Measurements from ENCODE around the gene RASL11A.
"Not testable (repeated sequence)": the region's sequence is repeated elsewhere in the genome, so short reads cannot be mapped to it uniquely, and the experiment has no call there.

RASL11A gene, protein sequence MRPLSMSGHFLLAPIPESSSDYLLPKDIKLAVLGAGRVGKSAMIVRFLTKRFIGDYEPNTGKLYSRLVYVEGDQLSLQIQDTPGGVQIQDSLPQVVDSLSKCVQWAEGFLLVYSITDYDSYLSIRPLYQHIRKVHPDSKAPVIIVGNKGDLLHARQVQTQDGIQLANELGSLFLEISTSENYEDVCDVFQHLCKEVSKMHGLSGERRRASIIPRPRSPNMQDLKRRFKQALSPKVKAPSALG
- total RNA-seq: 0 to 2.2 (median 1.9) reads per million in 4 experiments

DNA sequence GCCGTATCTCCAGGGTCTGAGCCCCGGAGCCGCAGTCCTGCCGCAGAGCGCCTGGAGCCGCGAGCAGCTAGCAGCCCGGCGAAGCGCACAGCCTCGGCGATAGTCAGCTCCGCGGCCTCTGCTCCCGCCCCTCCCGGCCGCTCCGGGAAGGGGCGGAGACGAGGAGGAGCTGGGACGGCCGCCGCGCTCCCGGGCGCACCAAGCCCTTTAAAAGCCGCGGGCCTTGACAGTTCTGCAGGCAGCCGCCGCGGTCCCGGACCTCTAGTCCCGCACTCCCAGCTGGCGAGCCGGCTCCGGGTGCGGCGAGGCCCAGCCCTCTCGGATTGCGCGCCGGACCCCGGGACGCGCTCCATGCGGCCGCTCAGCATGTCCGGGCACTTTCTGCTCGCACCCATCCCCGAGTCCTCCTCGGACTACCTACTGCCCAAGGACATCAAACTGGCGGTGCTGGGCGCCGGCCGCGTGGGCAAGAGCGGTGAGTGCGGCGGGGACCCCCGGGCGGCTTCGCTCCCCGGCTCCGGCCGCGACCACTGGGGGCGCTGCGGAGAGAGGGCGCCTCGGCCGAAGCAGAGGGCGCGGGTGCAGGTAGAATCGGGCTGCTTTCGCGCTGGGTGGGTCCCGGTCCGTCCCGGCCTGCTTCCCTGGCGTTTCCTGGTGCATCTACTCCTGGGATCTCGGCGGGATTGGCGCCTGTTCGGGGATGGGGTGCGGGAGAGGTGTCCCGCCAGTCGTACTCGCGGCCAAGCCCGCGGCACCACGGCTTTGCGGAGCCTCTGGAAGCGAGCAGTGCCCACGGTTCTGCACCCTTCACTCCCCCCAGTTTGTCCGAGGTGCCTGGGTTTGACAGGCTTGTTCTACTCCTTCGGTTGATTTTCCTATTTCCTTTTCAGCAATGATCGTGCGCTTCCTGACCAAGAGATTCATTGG, at the start of gene RASL11A:
Gene RASL11A, plus strand, starts transcription at position 237 of the 927 bp plus-strand sequence. Its CDS starts 115 bp downstream, at position 352.
- peak; percentile 55 for DNase-seq

DNA sequence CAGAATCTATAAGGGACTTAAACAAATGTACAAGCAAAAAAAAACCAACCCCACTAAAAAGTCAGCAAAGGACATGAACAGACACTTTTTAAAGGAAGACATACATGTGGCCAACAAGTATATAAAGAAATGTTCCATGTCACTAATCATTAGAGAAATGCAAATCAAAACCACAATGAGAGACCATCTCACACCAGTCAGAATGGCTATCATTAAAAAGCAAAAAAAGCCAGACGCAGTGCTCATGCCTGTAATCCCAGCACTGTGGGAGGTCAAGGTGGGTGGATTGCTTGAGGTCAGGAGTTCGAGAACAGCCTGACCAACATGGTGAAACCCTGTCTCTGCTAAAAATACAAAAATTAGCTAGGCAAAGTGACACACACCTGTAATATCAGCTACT, 48.5 kb upstream of the RASL11A start:
- DNase-seq: not testable (repeated sequence)

DNA sequence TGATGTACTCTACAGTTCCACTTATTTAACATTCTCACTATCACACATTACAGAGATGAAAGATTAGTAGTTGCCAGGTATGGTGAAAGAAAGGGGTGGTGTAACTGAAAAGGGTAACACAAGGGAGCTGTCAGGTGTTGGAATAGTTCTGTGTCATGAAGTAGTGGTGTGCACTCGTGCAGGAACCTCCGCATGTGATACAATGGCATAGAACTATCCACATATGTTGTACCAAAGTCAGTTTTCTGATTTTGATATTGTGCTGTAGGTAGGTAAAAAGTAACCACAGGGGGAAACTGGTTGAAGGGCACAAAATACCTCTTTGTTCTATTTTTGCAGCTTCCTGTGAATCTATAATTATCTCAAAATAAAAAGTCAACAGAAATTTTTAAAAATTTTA, 43.6 kb upstream of the RASL11A start:
- DNase-seq: no peak

DNA sequence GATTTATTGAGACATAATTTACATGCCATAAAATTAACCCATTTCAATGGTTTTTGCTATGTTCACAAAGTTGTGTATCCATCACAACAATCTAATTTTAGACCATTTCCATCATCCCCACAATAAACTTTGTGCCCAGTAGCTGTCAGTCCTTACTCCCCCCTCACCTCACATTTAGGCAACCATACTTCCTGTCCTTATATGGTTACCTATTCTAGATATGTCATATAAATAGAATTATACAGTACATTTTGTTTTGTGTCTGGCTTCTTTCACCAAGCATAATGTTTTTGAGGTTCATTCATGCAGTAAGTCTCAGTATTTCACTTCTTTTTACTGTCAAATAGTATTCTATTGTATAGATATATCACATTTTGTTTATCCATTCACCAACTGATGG, 42.5 kb upstream of the RASL11A start:
- no peak for DNase-seq

DNA sequence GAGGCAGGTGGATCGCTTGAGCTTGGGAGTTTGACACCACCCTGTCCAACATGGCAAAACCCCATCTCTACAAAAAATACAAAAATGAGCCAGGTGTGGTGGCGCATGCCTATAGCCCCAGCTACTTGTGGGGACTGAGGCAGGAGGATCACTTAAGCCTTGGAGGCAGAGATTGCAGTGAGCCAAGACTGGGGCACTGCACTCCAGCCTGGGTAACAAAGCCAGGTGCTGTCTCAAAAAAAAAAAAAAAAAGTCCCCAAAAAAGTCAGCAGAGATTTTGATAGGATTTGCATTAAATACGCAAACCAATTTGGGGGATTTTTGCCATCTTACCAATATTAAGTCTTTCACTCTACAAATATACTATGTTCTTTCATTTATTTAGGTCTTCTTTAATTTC, 41.0 kb upstream of the RASL11A start:
- no peak for DNase-seq

DNA sequence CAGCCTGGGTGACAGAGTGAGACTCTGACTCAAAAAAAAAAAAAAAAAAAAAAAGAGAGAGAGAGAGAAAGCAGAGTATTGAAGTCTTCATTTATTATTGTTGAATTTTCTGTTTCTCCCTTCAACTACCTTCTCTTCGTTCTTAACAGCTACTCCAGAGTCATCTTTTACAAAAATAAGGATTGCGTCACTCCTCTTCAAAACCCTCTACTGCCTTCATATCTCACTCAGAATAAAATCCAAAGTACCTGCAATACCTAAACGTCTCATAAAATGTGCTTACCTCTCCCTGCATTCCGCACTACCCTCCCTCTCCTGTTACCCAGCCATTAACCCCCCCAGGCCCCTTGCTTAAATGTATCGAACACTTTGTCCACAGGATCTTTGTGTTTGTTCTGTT, 36.7 kb upstream of the RASL11A start:
- DNase-seq: no peak

DNA sequence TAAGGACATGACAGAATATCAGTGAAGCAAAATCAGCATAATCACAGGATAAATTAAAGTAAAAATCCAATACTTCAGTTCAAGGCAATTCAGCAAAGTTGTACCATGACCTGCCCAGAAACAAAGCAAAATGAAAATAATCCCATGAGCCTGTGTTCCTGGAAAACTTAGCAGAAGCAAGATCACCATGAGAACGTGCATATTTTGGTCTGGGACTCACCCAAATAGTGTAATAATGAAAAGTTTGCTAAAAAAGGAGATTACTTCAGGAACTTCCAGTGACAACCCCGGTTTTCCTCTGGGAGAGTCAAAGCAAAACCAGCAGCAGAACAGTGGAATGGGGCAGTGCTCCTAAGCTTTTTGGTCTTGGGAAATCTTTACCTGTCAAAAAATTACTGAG, 34.2 kb upstream of the RASL11A start:
- no peak for DNase-seq

DNA sequence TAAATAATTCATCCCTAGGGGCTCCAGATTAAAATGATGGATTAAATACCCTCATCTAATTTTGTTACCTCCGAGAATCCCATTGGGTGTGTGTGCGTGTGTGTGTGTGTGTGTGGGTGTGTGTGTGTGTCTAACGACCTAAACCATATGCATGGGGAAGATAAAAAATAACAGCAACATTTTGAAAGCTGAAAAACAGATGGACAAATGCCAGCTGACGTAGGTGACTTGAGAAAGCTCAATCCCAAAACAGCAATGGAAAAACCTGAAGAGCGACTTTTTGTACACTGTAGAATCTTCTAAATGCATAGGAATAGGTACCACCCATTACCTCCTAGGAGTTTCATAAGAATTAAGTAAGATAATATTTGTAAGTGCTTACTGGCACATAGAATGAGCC, 27.9 kb upstream of the RASL11A start:
- DNase-seq: no peak

DNA sequence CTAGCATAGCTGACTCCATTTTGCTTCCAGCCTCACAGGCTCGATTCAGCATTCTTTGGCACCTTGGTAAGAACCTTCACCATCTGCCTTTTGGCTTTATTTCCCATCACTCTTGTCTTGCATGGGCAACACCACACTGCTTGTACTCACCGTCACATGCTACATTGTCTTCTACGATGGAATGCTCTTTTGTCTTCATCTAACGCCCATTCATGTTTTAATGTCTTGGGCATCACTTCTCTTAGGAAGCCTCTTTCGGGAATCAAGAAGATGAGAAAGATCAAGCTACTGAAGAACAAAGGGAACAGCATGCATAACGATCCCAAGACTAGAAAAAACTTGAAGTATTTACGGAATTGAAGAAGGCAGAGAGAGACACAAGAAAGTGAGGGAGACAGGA, 25.0 kb upstream of the RASL11A start:
- no peak for DNase-seq

DNA sequence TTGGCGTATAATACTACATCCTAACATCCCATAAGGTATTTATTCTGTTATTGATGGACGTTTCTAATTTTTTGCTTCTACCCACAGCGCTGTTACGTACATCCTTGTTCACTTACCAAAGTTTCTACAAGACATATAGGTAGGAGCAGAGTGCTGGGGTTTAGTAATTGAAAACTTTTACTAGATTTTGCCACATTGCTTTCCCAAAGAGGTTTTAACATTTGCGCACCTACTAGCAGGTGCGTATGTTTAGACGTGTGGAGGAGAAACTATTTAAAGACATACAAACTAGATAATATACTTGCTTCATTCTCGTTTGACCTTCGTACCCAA, 19.8 kb upstream of the RASL11A start:
- DNase-seq: no peak

DNA sequence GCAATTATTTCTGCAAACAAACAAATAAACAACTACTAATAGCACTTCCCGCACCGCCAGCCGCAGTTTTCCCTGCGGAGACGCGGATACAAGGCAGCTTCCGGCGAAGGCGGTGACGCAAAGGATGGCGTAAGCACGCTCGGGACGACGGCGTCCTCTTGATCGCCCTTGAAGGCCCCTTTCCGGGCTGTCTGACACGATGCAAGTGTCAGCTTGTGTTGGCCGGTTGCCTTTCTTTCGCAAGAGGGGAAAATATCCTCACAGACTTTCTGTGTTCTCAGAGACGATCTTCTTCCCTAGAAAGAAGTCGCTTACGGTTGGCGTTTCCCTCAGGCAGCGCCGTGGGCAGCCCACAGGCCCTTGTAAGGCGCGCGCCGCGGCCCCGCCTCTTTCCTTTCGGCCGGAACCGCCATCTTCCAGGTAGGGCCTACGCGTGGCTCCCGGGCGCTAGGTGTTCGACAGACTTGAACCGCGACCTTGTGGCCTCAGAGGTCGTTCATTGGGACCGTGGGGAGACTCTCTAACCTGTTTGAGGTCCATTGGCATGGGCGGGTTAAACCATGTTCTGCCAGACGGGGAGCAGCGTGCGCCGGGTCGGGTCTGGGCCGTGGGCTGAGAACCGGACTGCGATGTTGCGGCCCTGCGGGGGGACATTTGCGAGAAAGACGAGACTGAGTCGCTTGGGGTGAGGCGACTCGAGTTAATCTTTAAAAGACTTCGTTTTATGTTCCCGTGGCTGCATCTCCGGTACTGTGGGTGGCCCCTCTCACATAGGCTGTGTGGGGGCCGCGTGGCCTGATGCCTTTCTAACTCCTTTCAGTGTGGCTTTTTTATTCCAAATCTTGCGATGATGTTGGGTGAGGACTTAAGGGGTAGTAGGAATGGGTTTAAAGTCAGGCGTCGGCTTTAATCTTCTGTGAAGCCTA, 19.2 kb upstream of the RASL11A start, which contains the start of gene RPL21:
Gene RPL21, plus strand, starts transcription at position 393 of the 926 bp plus-strand sequence. CDS start 2,219 bp downstream, outside the sequence.
- DNase-seq: peak; percentile 93

DNA sequence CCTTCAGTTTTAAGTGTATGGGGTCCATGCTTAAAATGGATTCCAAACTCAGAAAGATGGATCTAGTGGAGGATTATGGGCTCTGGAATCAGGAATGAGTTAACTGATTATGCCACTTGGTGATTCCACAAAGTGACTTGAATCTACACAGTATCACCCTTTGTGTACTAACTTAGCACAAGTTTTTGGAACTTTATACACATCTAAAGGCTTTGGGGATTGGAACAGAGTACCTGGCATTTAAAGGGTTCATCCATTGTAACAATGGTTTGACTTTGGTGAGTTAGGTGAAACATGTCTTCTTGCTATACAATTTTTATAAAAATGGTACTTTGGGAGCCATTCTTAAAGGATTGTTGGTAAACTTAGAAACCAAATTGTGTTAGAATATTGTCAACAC, 18.2 kb upstream of the RASL11A start:
- no peak for DNase-seq

DNA sequence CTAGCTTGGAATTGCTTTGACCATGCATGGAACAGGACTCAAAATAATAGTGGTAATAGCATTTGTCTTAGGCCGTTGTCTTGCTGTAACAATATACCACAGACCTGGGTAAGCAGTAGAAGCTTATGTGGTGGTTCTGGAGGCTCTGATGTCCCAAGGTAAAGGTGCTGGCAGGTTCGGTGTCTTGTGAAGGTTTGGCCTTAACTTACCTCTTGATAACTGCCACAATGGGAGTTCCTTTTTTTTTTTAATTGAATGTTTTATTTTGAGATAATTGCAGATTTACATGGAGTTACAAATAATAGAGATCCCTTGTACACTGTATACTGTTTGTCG, 13.4 kb upstream of the RASL11A start:
- no peak for DNase-seq

DNA sequence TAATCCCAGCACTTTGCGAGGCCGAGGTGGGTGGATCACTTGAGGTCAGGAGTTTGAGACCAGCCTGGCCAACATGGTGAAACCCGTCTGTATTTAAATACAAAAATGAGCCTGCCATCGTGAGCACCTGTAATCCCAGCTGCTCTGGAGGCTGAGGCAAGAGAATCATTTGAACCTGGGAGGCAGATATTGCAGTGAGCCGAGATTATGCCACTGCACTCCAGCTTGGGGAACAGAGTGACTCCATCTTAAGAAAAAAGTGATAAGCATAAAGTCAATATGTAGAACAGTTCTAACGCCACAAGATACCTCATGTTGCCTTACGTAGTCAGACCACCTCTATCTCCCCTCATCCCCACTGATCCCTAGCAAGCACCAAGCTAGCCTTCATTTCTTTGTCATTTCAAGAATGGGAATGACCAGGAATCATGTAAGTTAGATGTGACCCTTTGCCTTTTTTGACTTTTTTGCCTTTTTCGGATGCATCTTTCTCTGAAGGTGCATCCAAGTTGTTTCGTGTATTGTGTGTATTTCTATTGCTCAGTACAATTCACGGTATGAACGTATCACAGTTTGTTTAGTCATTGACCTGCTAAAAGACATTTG, 12.9 kb upstream of the RASL11A start:
- no peak for DNase-seq

DNA sequence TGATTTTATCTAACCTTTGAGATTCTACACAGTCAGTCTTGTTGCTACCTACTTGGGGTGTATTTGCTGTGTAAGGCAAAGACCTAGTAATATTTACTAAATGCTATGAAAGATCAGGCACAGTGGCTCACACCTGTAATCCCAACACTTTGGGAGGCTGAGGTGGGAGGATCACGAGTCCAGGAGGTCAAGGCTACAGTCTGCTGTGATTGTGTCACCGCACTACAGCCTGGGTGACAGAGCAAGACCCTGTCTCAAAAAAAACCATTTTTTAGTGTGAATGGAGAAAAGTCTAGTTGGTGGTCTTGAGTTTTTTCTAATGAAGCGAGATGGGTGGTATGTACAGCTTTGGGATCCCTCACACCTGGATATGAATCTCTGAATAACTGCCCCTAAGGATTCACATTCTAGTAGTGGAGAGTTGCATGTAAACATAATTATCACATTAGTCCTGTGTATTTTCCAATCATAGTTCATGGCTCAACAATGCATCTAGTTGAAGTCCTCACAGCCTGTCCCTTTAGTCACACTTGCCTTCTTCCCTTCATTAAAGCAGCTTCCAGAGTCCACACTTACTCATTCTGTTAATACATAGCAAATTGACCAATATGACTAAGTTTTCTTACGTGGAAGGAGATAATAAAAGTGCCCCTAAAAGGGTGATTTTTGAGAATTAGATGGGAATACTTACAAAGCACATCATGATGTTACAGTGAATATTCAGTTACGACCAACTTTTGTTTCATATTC, 11.8 kb upstream of the RASL11A start:
- DNase-seq: no peak

DNA sequence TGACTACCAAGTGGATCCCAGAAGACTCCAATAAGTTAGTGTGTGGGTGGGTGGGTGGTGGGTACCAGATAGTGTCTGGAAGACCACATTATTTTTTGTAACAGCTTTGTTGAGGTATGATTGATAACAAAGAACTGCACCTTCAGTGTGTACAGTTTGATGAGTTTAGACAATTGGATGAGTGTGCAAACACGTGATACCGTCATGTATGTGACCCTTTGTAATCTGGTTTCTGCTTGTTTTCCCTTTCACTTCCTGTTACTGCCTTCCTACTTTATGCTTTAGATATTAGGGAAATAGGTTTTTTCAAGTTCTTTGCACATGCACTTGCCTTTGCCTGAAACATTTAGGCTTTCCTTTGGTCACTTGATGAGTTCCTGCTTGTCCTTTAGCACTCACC, 10.8 kb upstream of the RASL11A start:
- no peak for DNase-seq

DNA sequence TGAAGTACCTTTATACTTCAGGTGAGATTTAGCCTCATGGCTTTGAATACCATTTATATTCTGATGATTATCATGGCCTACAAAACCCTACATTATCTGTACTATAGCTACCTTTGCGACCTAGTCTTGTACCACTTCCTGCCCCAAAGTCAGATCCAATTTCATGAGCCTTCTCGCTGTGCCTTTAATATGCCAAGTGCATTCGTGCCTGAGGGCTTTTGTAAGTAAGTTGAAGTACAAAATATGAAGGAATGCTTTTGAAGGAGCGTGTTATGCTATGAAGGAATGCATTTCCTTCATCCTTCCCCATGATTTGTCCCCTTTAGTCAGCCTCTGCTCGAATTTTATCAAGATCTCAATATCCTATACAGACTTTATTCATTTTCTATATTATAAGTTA, 9.2 kb upstream of the RASL11A start:
- no peak for DNase-seq

DNA sequence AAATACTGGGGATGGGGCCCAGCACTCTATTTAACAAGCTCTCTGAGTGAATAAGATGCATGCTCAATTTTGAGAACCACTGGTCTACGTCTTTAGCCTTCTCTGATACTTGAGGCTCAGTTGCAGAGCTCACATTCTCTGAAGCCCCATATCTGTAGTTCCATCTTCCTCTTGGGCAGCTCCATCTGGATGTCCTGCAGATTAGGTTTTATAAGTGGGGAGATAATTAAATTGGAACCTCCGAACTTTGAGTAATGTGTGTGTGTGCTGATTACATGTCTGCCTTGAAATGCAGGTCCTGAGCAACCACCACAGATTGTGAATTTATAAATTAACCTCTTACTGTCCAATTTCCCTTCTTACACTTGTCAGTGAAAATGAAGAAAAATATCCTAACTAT, 7.2 kb upstream of the RASL11A start:
- no peak for DNase-seq

DNA sequence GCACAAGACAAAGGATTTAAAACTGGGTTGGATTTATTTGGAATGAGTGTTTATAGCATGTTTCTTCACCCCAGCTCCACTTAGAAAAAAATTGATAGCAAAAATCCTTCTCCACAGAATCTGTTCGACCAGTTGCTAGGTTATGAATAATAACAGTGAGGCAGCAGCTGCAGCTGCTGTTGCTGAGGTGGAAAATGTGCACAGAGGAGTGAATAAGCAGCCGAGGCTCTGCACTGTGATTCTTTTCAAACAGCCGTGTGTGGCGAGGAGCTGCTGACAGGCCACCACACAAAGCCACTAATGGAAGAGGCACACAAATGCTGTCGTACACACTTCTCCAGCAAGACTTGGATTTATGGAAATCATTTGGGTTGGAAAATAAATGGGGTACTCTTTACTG, 6.4 kb upstream of the RASL11A start:
- no peak for DNase-seq

DNA sequence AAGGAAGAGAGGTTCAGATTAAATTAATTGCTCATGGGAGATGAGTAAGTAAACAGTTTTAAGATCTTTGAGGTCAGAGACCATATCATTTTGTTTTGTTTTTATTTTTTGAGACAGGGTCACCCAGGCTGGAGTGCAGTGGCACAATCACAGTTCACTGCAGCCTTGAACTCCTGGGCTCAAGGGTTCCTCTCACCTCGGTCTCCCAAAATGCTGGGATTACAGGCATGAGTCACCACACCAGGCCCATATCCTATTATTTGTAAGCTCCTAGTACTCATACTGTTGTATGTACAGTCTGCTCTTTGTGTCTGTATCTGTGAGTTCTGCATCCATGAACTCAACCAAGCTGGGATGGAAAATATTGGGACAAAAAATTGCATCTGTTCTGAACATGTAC, 6.0 kb upstream of the RASL11A start:
- DNase-seq: no peak

DNA sequence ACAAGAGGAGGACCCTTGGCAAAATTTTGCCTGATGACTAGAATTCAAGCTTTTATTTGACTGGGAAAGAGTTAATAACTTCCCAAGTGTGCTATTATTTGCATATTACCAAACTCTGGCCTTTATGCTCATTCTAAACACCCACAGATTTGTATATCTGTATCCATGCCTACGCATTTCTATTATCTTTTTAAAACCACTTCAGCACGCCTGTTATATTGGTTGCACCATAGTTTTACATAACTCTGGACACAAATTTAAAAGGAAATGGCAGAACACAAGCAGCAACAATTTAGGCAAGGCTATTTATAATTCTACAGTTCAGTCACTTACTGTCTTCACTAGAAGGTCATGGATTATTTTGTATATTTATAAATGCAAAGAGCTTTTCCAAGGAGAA, 3.7 kb upstream of the RASL11A start:
- DNase-seq: no peak

DNA sequence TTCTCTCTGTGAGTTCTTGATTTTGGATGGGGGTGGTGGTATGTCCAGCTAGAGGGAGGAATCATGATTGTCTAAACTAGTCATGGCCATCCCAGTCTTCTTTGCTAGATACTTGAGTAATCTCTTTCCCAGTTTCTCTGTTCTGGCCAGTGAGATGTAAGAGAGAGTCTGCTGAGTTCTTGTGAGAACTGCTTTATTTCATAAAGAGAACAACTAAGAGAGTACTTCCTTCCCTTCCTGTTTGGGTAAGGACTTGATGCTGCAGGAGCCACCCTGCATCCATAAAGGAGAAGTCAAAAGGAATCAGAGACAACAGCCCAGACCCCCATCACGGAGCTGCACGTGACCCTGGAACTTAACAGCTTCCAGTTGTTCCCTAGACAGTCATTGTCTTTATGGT, 3.0 kb upstream of the RASL11A start:
- DNase-seq: no peak

Data from effector CD8-positive, alpha-beta T cell (primary cell).